LNCaP clone FGC (cell line): ENCODE results near the gene SHB.

Source experiments
- DNase-seq: peaks from one replicate; pipeline ENCODE4 v3.0.0-alpha.2; 2011; ENCODE audit warnings: low read depth
- H3K4me3 ChIP-seq: 2 replicates; pipeline ENCODE4 v1.5.1; 2011; ENCODE audit warnings: mild to moderate bottlenecking, low read depth, low read length, control low read depth
- CTCF ChIP-seq: IDR thresholded peaks from 2 replicates; pipeline ENCODE4 v1.5.1; 2012; ENCODE audit warnings: mild to moderate bottlenecking; ENCODE audit not compliant: control insufficient read depth, insufficient read depth; ENCODE audit errors: extremely low read depth

Gene SHB

GRCh38 chr9:37876376-37876775 lies 192.7 kb downstream of the SHB start:
- TF ChIP-seq CTCF, result no peak
- DNase-seq, result no peak
- H3K4me3 ChIP-seq, result no peak overlapping the region

- DNase-seq, result no peak
- TF ChIP-seq CTCF, result no peak
- H3K4me3 ChIP-seq, result no peak overlapping the region
These were observed 195.1 kb downstream of the SHB start for GRCh38 chr9:37873955-37874354.

GRCh38 chr9:37870799-37871176 lies 198.2 kb downstream of the SHB start:
- no peak for TF ChIP-seq CTCF
- H3K4me3 ChIP-seq, result no peak overlapping the region

GRCh38 chr9:37870081-37870798 lies 198.8 kb downstream of the SHB start:
- TF ChIP-seq CTCF, result no peak
- DNase-seq, result no peak
- no peak overlapping the region for H3K4me3 ChIP-seq

More at GRCh38 chr9:37870799-37871176, 198.2 kb downstream of the SHB start:
- peak; percentile 22 for DNase-seq
